HepG2 (cell line): ENCODE measurements around the gene GUCY1B1. TPM values are rescaled to one million over a fixed set of nuclear protein-coding genes. Genes with fewer than 3 reads are reported as not detected.

ENCODE experiments used
- ATAC-seq: fragments of 200-7000 bp; cut with Tn5 transposase; 3 replicates; pipeline ENCODE4 v1.9.1; 2020; ENCODE audit warnings: mild to moderate bottlenecking, moderate library complexity
- BruUV-seq: library from RNA; stranded (reverse); fragments of 400-500 nt; replicated peaks from 2 replicates; lab custom pipeline; 2021; lab: Mats Ljungman, UMichigan
- CTCF ChIA-PET: fragments of 300-600 bp; formaldehyde crosslinking; extraction: SDS; loops from one replicate; lab custom pipeline; 2021; ENCODE audit warnings: low total read pairs, inconsistent platforms, low intra/inter-chr PET ratio; lab: Yijun Ruan, JAX
- POLR2A ChIA-PET: fragments of 350-600 bp; sonication (Branson Sonifier 250); formaldehyde crosslinking; loops from one replicate; lab custom pipeline; 2020; ENCODE audit warnings: antibody characterized with exemption, inconsistent platforms; lab: Yijun Ruan, JAX
- DNase-seq: peaks from one replicate; pipeline ENCODE4 v3.0.0-alpha.2; 2015; ENCODE audit warnings: low spot score
- FAIRE-seq: peaks from 3 replicates; lab custom pipeline; 2011; peaks lifted over from hg19 to GRCh38; lab: Jason Lieb, UNC
- H2AFZ ChIP-seq: one replicate; pipeline ENCODE4 v1.6.1; 2011; ENCODE audit warnings: low read length, inconsistent platforms
- H3K27ac ChIP-seq: fragments of 300-600 bp; 3 replicates; pipeline ENCODE4 v1.8.0; 2011; ENCODE audit warnings: mixed run types, mild to moderate bottlenecking, mixed read lengths, low read length, inconsistent platforms; ENCODE audit not compliant: insufficient read depth; ENCODE audit errors: extremely low read length
- H3K27me3 ChIP-seq, 2 experiments: fragments of 200-600 bp in 1 of 2; 2 replicates in 1 of 2; 3 replicates in 1 of 2; pipeline versions ENCODE4 v1.6.0 to v1.8.0; 2011; ENCODE audit warnings: low read length in 2 of 2, mild to moderate bottlenecking in 2 of 2, moderate library complexity in 2 of 2, inconsistent platforms in 1 of 2; ENCODE audit not compliant: insufficient read depth in 2 of 2, control insufficient read depth in 1 of 2
- H3K36me3 ChIP-seq, 2 experiments: fragments of 200-600 bp in 1 of 2; replicated peaks in 1 of 2; 2 replicates in 1 of 2; 3 replicates in 1 of 2; pipeline versions ENCODE4 v1.5.1 to v1.8.0; 2011; ENCODE audit warnings: low read length in 2 of 2, inconsistent platforms in 1 of 2; ENCODE audit not compliant: insufficient read depth in 2 of 2, control insufficient read depth in 1 of 2
- H3K4me1 ChIP-seq: 2 replicates; pipeline ENCODE4 v1.5.1; 2012; ENCODE audit warnings: low read length, inconsistent platforms; ENCODE audit not compliant: insufficient read depth
- H3K4me2 ChIP-seq: 2 replicates; pipeline ENCODE4 v1.6.0; 2011; ENCODE audit warnings: low read depth, low read length, inconsistent platforms
- H3K4me3 ChIP-seq, 3 experiments: fragments of 200-600 bp in 1 of 3; sonication (generic), shearing (Covaris generic) in 1 of 3; replicated peaks in 1 of 3; 2 replicates each; pipeline ENCODE4 v1.5.1; 2011 to 2016; ENCODE audit warnings: low read length in 3 of 3, inconsistent platforms in 2 of 3, low read depth in 2 of 3, mild to moderate bottlenecking in 2 of 3, control low read depth in 1 of 3, mixed read lengths in 1 of 3; ENCODE audit not compliant: insufficient read depth in 1 of 3
- H3K79me2 ChIP-seq: one replicate; pipeline ENCODE4 v1.6.1; 2011; ENCODE audit warnings: low read length, inconsistent platforms; ENCODE audit not compliant: insufficient read depth
- H3K9ac ChIP-seq: 2 replicates; pipeline ENCODE4 v1.6.0; 2011; ENCODE audit warnings: mild to moderate bottlenecking, low read depth, low read length, inconsistent platforms; ENCODE audit not compliant: insufficient read depth
- H3K9me3 ChIP-seq: 2 replicates; pipeline ENCODE4 v1.5.1; 2012; ENCODE audit warnings: mild to moderate bottlenecking, low read length
- H4K20me1 ChIP-seq: 2 replicates; pipeline ENCODE4 v1.6.0; 2011; ENCODE audit warnings: inconsistent platforms, mild to moderate bottlenecking, low read length, moderate library complexity; ENCODE audit not compliant: insufficient read depth
- EHMT2 ChIP-seq: fragments of 200-600 bp; sonication (generic); IDR thresholded peaks from 2 replicates; pipeline ENCODE4 v1.7.0; 2017; ENCODE audit warnings: antibody characterized with exemption, low read depth, low read length, borderline replicate concordance
- GATAD2A ChIP-seq: IDR thresholded peaks from 2 replicates; pipeline ENCODE4 v1.6.1; 2016
- GTF2F1 ChIP-seq: fragments of 150-350 bp; IDR thresholded peaks from 2 replicates; pipeline ENCODE4 v1.6.1; 2014; ENCODE audit warnings: low read length
- HHEX ChIP-seq: IDR thresholded peaks from 2 replicates; pipeline ENCODE4 v1.6.1; 2016; ENCODE audit warnings: control low read depth
- JARID2 ChIP-seq: sonication (generic); formaldehyde crosslinking; IDR thresholded peaks from 2 replicates; pipeline ENCODE4 v1.8.1; 2023; ENCODE audit warnings: missing genetic modification reagents, inconsistent platforms; ENCODE audit not compliant: insufficient replicate concordance
- KMT2A ChIP-seq: sonication (generic); formaldehyde crosslinking; IDR thresholded peaks from 2 replicates; pipeline ENCODE4 v1.4.0; 2020; ENCODE audit warnings: missing genetic modification reagents
- NONO ChIP-seq, 2 experiments: fragments of 450-650 bp in 1 of 2; sonication (generic) in 1 of 2; formaldehyde crosslinking in 1 of 2; IDR thresholded peaks in 1 of 2; conservative IDR thresholded peaks in 1 of 2; 2 replicates each; pipeline versions ENCODE4 v1.6.1 to v1.8.0; 2017 to 2022; ENCODE audit warnings: mild to moderate bottlenecking in 1 of 2, missing genetic modification reagents in 1 of 2, moderate library complexity in 1 of 2
- PHF20 ChIP-seq: sonication (generic); formaldehyde crosslinking; IDR thresholded peaks from 2 replicates; pipeline ENCODE4 v1.5.0; 2020; ENCODE audit warnings: mild to moderate bottlenecking, missing genetic modification reagents
- PRMT3 ChIP-seq: sonication (generic); formaldehyde crosslinking; IDR thresholded peaks from 2 replicates; pipeline ENCODE4 v1.8.1; 2022; ENCODE audit warnings: low read depth, mild to moderate bottlenecking, moderate library complexity, missing genetic modification reagents, borderline replicate concordance
- TCF7L2 ChIP-seq: IDR thresholded peaks from 2 replicates; pipeline ENCODE4 v1.6.1; 2011; ENCODE audit warnings: mild to moderate bottlenecking, low read depth, low read length, moderate library complexity
- XRCC5 ChIP-seq: fragments of 200-400 bp; formaldehyde crosslinking; optimal IDR thresholded peaks from 2 replicates; pipeline ENCODE3; 2017; ENCODE audit warnings: mild to moderate bottlenecking, low read length
- ZMYM3 ChIP-seq: sonication (generic); formaldehyde crosslinking; IDR thresholded peaks from 2 replicates; pipeline ENCODE4 v1.5.1; 2020; ENCODE audit warnings: mild to moderate bottlenecking, missing genetic modification reagents
- ZNF12 ChIP-seq: sonication (generic); formaldehyde crosslinking; IDR thresholded peaks from 2 replicates; pipeline ENCODE4 v1.5.0; 2020; ENCODE audit warnings: missing genetic modification reagents
- ZNF383 ChIP-seq: sonication (generic); formaldehyde crosslinking; IDR thresholded peaks from 2 replicates; pipeline ENCODE4 v1.4.0; 2020; ENCODE audit warnings: missing genetic modification reagents, mild to moderate bottlenecking, borderline replicate concordance
- ZNF720 ChIP-seq: sonication (generic); formaldehyde crosslinking; IDR thresholded peaks from 2 replicates; pipeline ENCODE4 v1.4.0; 2020; ENCODE audit warnings: missing genetic modification reagents
- in situ Hi-C: cut with HindIII; loops from 2 replicates; pipeline ENCODE4 v1.10.0; 2017; ENCODE audit warnings: low pct_unique_long_range_greater_than_20kb; ENCODE audit not compliant: extremely low pct_ligation_motif_present
- intact Hi-C: fragments of 100-400 bp; cut with micrococcal nuclease; formaldehyde crosslinking; loops from one replicate; pipeline ENCODE4 v1.10.0; 2022; ENCODE audit not compliant: unreplicated experiment
- polyA plus RNA-seq, 8 experiments: library from polyadenylated mRNA; depleted of rRNA in 3 of 8; stranded (reverse) in 7 of 8; unstranded in 1 of 8; fragments of >200 nt; fragmentation: Illumina TruSeq in 4 of 8; extraction: Trizol in 4 of 8; gene quantifications; 2 replicates each; pipeline versions ENCODE4 v1.2.1 to v1.2.3, GENCODE V29; 2011 to 2016; ENCODE audit warnings: low read depth in 4 of 8, missing spikeins in 1 of 8, mixed read lengths in 1 of 8; ENCODE audit not compliant: insufficient read depth in 1 of 8
- total RNA-seq, 5 experiments: library from RNA; depleted of rRNA; stranded (reverse); fragments of >200 nt; fragmentation: Illumina TruSeq; extraction: Trizol; gene quantifications; 2 replicates each; pipeline ENCODE4 v1.2.3, GENCODE V29; 2016; ENCODE audit warnings: low read depth in 1 of 5
- TF ChIP-seq, protein P1 (sequence below): sonication (generic); formaldehyde crosslinking; IDR thresholded peaks from 2 replicates; pipeline ENCODE4 v1.4.0; 2020; ENCODE audit warnings: missing genetic modification reagents

Gene GUCY1B1
- total and polyA plus RNA-seq, 2 of the 13 experiments (the other 11 are each of a cell fraction or from before 2014, with no cell fraction given): not detected

- TF ChIP-seq, protein P1, sequence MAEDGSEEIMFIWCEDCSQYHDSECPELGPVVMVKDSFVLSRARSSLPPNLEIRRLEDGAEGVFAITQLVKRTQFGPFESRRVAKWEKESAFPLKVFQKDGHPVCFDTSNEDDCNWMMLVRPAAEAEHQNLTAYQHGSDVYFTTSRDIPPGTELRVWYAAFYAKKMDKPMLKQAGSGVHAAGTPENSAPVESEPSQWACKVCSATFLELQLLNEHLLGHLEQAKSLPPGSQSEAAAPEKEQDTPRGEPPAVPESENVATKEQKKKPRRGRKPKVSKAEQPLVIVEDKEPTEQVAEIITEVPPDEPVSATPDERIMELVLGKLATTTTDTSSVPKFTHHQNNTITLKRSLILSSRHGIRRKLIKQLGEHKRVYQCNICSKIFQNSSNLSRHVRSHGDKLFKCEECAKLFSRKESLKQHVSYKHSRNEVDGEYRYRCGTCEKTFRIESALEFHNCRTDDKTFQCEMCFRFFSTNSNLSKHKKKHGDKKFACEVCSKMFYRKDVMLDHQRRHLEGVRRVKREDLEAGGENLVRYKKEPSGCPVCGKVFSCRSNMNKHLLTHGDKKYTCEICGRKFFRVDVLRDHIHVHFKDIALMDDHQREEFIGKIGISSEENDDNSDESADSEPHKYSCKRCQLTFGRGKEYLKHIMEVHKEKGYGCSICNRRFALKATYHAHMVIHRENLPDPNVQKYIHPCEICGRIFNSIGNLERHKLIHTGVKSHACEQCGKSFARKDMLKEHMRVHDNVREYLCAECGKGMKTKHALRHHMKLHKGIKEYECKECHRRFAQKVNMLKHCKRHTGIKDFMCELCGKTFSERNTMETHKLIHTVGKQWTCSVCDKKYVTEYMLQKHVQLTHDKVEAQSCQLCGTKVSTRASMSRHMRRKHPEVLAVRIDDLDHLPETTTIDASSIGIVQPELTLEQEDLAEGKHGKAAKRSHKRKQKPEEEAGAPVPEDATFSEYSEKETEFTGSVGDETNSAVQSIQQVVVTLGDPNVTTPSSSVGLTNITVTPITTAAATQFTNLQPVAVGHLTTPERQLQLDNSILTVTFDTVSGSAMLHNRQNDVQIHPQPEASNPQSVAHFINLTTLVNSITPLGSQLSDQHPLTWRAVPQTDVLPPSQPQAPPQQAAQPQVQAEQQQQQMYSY (CRISPR knock-in tag): no peak
- TF ChIP-seq ZNF383 (CRISPR knock-in tag) (no peak), ZMYM3 (CRISPR knock-in tag) (no peak)
Measured at GRCh38 chr4:155761916-155762315, 3.1 kb downstream of the GUCY1B1 start (continued).

DNA sequence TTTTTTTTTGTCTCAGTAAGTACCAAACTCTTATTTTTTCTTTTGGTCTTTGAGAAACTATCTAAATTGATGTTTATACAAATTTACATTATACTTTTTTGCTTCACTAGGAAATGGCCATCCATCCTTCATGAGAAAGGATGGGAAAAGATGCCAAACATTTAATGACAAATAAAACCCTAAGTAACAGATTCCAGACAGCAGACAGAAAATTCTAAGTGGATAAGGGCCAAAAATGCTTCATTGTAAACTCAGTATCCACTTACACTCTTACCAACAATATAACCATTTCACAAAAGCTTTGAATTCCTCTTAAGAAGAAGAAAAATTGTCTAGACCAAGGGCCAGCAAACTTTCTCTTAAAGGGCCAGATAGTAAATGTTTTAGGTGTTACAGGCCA is 3.5 kb downstream of the GUCY1B1 start:
- no TSS peak for BruUV-seq
- H3K36me3 ChIP-seq: no peaks in the 10 kb centered on the region
- ChIA-PET CTCF (no interaction called here), POLR2A (no interaction called here)
- H3K4me3 ChIP-seq: no peak overlapping the region
- in situ Hi-C loops: no loop called here
- no peak for TF ChIP-seq EHMT2
- no peak for TF ChIP-seq HHEX (CRISPR knock-in tag)
- no peak for TF ChIP-seq KMT2A (CRISPR knock-in tag)
- TF ChIP-seq TCF7L2: no peak
- no peak for TF ChIP-seq PRMT3 (CRISPR knock-in tag)
- no peak for TF ChIP-seq GTF2F1
- no peak for TF ChIP-seq JARID2 (CRISPR knock-in tag)
- TF ChIP-seq XRCC5: no peak
- no peak for TF ChIP-seq ZNF720 (CRISPR knock-in tag)
- no peak for TF ChIP-seq GATAD2A
- TF ChIP-seq PHF20 (CRISPR knock-in tag): no peak
- no peak for TF ChIP-seq NONO (IDR thresholded peaks at IDR 0.05)
- TF ChIP-seq NONO (CRISPR knock-in tag; conservative IDR thresholded peaks at IDR 0.05): no peak
- TF ChIP-seq, protein P1 (CRISPR knock-in tag): no peak
- no peak for TF ChIP-seq ZNF12 (CRISPR knock-in tag)
- no peak overlapping the region for H3K9ac ChIP-seq
- no peaks in the 10 kb centered on the region for H3K4me1 ChIP-seq
- FAIRE-seq (no peak), DNase-seq (no peak), ATAC-seq (no peak)
- H3K27me3 ChIP-seq: no peaks in the 10 kb centered on the region
- H2AFZ ChIP-seq: no peak overlapping the region
- H3K27ac ChIP-seq: no peak overlapping the region
- no peaks in the 10 kb centered on the region for H4K20me1 ChIP-seq
- no peaks in the 10 kb centered on the region for H3K79me2 ChIP-seq
- no peaks in the 10 kb centered on the region for H3K9me3 ChIP-seq
- H3K4me2 ChIP-seq: no peak overlapping the region
- intact Hi-C loops: no loop called here
